AG09309 (cell line): ENCODE data around the gene ENC1.
"Not testable (repeated sequence)": the region's sequence is repeated elsewhere in the genome, so short reads cannot be mapped to it uniquely, and the experiment has no call there.

ENCODE experiments used
- DNase-seq: peaks from one replicate; pipeline ENCODE4 v3.0.0-alpha.2; 2010; ENCODE audit warnings: low read depth
- H3K4me3 ChIP-seq: 2 replicates; pipeline ENCODE4 v1.5.1; 2011; ENCODE audit warnings: mild to moderate bottlenecking, low read depth, low read length, moderate library complexity; ENCODE audit not compliant: control insufficient read depth
- TF ChIP-seq, protein P1 (sequence below): IDR thresholded peaks from 2 replicates; pipeline ENCODE4 v1.5.1; 2011; ENCODE audit warnings: mild to moderate bottlenecking, low read depth, low read length, inconsistent platforms; ENCODE audit not compliant: insufficient read depth, control insufficient read depth; ENCODE audit errors: missing control alignments

The ENC1 gene, protein sequence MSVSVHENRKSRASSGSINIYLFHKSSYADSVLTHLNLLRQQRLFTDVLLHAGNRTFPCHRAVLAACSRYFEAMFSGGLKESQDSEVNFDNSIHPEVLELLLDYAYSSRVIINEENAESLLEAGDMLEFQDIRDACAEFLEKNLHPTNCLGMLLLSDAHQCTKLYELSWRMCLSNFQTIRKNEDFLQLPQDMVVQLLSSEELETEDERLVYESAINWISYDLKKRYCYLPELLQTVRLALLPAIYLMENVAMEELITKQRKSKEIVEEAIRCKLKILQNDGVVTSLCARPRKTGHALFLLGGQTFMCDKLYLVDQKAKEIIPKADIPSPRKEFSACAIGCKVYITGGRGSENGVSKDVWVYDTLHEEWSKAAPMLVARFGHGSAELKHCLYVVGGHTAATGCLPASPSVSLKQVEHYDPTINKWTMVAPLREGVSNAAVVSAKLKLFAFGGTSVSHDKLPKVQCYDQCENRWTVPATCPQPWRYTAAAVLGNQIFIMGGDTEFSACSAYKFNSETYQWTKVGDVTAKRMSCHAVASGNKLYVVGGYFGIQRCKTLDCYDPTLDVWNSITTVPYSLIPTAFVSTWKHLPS

DNA sequence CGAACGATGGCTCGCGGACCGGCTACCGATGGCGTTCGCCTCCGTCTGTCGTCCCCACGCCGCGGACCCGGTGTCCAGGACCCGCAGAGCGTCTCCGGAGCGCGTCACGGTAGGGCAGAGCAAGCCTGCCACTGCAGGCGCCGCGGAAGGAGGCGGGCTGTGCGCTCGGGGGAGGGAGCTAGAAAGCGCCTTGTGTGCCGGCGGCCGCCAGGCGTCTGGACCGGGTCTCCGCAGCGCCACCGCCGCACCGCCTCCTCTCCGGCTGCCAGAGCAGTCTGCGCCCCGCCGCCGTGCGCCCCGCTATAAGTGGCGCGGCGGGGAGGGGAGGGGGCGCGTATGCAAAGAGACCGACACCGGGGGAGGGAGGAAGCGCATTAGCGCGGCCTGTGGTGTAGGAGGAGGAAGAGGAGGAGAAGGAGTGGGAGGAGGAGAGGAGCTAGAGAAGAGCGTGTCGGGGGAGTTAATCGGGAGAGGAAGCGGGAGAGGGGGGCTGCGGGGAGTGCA, at the start of gene ENC1:
ENC1 (minus strand) TSS at position 279 of the 504 bp plus-strand sequence. CDS start 4,243 bp downstream, outside the sequence.
- H3K4me3 ChIP-seq = peak within 1 kb of the TSS; percentile 97
- TF ChIP-seq, protein P1, sequence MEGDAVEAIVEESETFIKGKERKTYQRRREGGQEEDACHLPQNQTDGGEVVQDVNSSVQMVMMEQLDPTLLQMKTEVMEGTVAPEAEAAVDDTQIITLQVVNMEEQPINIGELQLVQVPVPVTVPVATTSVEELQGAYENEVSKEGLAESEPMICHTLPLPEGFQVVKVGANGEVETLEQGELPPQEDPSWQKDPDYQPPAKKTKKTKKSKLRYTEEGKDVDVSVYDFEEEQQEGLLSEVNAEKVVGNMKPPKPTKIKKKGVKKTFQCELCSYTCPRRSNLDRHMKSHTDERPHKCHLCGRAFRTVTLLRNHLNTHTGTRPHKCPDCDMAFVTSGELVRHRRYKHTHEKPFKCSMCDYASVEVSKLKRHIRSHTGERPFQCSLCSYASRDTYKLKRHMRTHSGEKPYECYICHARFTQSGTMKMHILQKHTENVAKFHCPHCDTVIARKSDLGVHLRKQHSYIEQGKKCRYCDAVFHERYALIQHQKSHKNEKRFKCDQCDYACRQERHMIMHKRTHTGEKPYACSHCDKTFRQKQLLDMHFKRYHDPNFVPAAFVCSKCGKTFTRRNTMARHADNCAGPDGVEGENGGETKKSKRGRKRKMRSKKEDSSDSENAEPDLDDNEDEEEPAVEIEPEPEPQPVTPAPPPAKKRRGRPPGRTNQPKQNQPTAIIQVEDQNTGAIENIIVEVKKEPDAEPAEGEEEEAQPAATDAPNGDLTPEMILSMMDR = peak; percentile 52
- no peak for DNase-seq

DNA sequence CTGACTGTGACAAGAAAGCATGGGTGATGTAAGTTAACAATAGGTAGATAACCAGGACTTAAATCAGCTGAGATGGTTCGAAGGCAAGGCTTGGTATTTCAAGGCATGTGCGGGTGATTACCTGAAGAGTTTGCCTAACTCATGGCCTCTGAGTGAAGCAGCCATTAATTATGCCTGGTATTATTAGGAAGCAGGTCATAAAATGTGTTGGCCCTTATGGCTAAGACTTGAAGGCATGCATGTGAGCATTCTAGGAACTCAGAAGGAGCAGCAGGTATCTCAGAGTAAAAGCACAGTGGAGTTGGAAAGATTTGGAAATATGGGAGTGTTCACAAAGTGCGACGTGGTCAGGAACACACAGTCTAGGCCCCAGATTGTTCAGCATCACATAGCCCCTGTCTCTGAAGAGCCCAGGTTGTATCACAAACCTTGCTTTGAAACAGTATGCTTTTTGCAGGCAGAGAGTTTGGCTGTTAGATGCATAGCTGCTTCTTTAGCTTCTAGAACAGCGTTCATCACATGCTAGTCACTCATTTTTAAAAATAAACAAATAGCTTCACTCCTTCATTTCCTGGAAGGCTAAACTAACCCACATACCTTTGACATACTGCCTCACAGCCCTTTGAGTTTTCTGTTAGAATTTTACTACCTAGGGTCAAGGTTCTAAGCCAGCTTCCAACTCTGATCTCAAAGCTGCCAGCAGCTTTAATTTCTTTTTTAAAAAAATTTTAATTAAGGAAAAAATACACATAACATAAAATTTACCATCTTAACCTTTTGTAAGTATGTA, 46.6 kb upstream of the ENC1 start:
- no peak overlapping the region for H3K4me3 ChIP-seq
- TF ChIP-seq, protein P1 = no peak
- no peak for DNase-seq

GRCh38 chr5:74685979-74686631, 45.6 kb upstream of the ENC1 start:
- peak overlapping the region; percentile 100 for H3K4me3 ChIP-seq
- TF ChIP-seq, protein P1 = no peak
- no peak for DNase-seq

GRCh38 chr5:74684900-74685851, 44.6 kb upstream of the ENC1 start, which contains the start of gene HEXB:
Gene HEXB (plus strand): TSS chr5:74685233. CDS start chr5:74685261, 28 bp downstream.
- no peak for DNase-seq

GRCh38 chr5:74679966-74680365, 39.4 kb upstream of the ENC1 start:
- TF ChIP-seq, protein P1 = no peak
- no peak overlapping the region for H3K4me3 ChIP-seq
- no peak for DNase-seq

More at GRCh38 chr5:74684900-74685851, 44.6 kb upstream of the ENC1 start, which contains the start of gene HEXB:
- peak within 1 kb of the TSS; percentile 100 for H3K4me3 ChIP-seq
- TF ChIP-seq, protein P1 = no peak

- DNase-seq, H3K4me3 ChIP-seq: not testable (repeated sequence)
Measured at GRCh38 chr5:74679300-74679699, 38.8 kb upstream of the ENC1 start.

- H3K4me3 ChIP-seq, DNase-seq: not testable (repeated sequence)
Measured at GRCh38 chr5:74678123-74678522, 37.6 kb upstream of the ENC1 start.

GRCh38 chr5:74676466-74676865, 35.9 kb upstream of the ENC1 start:
- H3K4me3 ChIP-seq, DNase-seq: not testable (repeated sequence)
